HG02623 (cell line): ENCODE results near the gene AMD1.
"Not testable (repeated sequence)": the region's sequence is repeated elsewhere in the genome, so short reads cannot be mapped to it uniquely, and the experiment has no call there.

Experiments used
- ATAC-seq: cut with Tn5 transposase; IDR thresholded peaks from one replicate; pipeline ENCODE4 v1.9.1; 2021; ENCODE audit warnings: moderate library complexity; ENCODE audit not compliant: unreplicated experiment

Gene AMD1

DNA sequence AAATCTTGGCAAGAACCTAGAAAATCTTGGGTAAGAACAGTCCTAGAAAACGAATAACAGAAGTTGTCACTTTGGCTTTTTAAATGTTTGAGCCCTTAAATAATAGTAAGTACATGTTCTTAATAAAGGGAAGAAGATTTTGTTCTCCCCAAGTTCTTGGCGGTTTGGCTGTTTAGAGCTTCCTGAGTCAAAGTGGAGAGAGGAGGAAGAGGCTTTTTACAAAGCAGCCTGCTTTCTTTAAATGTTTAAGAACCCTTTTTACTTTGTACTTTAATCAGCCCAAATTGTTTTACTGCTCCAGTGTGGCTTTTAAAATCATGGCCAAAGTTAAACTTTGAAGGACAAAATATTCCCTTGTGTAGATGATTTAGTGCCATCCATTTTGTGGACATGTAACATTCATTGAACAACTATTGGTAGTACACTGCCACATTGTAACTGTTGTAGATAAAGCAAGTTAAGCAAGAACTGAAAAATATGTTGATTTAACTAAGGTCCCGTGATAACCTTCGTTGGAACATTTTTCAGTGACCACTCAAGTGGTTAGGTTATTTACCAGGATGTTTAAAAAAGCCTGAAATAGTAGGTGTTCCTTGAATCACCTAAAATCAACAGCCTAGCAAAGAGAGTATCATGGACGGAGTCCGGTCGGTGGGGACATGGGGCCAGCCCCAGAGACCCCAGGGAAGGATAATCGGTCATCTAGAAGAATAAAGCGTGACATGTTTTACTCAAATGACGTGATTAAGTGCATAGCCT, 2.4 kb downstream of the AMD1 start:
- no peak for ATAC-seq

DNA sequence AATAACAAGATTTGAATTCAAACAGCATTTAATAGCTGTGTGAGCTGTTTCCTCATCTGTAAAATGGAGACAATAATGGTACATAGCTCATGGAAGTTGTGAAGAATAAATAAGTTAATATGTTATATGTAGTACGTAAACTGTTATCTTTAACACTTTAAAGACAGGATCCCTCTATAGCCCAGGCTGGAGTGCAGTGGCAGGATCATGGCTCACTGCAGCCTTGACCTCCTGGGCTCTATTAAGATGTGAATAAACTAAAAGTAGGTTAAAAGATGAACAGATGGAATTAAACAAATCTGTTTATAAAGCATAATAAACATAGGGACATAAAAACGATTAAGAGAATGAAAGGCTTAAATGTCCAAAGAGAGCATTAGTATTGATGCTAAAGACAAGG, 3.0 kb downstream of the AMD1 start:
- ATAC-seq: no peak

DNA sequence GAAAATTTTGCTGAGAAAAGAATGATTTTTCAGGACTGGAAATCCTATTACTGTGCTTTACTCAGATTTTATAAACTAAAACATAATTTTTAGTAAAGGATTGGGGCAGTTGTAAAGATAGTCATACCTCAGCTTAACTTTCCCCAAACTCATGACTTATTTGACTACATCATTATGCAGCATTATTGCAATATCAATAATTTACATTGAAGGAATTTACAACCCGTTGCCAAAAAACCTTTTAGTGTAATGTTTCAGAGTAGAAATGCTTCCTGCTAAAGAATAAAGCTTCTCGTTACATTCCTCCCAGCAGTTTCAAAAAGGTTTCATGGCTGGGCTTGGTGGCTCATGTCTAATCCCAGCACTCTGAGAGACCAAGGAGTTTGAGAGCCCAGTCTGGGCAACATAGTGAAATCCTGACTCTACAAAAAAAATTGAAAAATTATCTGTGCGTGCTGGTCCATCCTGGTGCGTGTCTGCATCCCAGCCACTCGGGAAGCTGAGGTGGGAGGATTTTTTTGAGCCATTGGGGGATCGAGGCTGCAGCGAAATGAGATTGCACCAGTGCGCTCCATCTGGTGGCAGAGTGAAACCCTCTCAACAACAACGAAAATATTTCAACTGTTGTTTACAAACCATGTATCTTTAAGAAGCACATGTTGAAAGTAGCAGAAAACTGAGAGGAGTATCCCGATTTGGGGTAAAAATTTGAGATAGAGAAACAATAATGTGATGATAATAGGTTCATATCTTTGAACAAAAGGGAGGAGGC, 4.4 kb downstream of the AMD1 start:
- no peak for ATAC-seq

DNA sequence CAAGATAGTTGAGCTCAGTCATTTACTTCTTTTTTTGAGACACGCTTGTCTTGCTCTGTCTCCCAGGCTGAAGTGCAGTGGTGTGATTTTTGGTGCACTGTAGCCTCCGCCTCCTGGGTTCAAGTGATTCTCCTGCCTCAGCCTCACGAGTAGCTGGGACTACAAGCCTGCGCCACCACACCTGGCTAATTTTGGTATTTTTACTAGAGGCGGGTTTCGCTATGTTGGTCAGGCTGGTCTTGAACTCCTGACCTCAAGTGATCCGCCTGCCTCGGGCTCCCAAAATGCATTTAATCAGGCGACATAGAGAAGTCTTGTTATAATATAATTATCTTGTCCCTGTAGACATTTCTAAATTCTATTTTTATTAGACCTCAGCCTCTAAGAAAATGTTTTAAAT, 6.1 kb downstream of the AMD1 start:
- ATAC-seq: no peak

DNA sequence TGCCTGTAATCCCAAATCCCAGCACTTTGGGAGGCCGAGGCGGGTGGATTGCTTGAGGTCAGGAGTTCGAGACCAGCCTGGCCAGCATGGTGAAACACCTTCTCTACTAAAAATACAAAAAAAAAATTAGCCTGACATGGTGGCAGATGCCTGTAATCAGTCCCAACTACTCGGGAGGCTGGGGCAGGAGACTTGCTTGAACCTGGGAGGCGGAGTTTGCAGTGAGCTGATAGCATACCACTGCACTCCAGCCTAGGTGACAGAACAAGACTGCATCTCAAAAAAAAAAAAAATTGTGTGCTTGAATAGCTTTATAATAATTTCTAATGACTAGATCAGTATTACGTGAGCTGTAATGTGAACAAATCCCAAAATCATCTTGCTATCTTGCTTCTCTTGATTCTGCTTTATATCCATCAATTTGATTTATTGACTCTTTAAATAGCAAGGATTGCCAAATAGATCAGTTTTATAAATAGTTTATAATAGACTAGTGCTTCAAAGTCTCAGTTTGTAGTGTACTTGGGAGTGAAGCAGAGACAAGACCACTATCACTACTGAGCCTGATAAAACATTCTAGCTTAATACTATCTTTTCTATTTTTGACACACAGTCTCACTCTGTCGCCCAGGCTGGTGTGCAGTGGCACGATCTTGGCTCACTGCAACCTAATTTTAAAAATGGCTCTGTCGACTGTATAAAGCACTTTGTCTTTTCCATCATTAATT, 7.1 kb downstream of the AMD1 start:
- ATAC-seq: no peak

DNA sequence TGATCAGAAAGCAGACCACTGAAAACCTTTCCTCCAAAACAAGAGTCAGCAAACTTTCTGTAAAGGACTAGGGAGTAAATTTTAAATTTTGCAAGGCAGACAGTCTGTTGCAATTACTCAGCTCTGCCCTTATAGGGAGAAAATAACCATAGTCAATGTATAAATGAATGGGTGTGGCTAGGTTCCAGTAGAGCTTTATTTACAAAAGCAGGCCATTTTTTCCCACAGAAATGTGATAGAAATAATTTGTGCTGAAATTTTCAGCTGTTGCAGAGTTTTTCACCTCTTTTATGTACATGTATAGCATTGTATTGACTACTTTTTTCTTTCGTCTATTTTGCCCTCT, 7.7 kb downstream of the AMD1 start:
- ATAC-seq: no peak

DNA sequence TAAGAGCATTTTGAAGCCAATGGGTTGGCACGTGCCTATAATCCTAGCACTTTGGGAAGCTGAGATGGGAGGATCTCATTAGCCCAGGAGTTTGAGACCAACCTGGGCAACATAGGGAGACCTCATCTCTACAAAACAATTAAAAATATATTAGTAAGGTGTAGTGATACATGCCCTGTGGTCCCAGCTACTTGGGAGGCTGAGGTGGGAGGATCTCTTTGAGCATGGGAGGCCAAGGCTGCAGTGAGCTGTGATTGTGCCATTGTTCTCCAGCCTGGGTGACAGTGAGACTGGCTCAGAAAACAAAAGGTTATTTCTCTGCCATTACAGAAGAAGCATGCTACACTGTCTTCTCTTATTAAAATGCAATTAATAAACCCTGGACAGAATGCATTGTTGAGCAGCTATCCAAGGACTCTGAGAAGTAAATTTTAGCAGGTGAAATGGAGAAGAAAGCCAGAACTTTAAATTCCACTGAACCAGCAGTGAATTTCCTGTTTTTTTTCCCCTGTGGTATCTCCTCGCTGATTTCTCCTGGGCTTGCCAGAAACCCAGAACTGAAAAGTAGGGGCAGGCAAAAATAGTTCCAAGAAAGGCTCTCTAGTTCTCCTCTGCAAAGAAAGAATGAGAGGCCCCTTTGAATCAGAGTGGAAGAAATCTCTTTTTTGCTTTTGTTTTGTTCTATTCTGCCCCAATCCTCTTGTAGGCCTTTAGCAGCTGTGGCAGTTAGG, 8.4 kb downstream of the AMD1 start:
- ATAC-seq: no peak

DNA sequence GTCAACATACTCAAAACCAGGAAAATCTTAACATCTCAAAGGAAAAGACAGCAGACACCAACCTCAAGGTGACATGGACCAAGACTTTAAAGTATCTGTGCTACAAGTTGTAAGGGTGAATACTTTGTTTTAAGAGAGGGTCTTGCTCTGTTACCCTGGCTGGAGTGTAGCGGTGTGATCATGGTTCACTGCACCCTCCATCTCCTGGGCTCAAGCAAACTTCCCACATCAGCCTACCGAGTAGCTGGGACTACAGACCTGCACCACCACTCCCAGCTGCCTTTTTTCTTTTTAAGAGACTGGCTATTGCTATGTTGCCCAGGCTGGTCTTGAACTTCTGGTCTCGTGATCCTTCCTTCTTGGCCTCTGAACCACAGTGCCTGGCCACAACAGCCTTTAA, 9.7 kb downstream of the AMD1 start:
- ATAC-seq: no peak

DNA sequence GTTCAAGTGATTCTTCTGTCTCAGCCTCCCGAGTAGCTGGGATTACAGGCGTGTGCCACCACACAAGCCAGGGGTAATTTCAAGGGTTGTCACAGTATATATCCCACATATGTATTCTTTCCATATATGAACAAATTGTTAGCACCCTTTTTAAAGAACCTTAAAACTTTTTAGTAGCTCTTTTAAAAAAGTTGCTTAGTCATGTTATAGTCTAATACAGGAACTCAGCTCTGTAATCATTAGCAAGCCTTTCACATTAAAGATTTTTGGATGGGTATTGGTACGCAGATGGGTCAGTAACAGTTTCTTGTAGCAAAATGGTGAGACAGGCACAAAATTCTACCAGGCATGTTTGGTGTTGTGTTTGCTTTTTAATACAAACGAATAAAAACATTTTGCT, 10.9 kb downstream of the AMD1 start:
- no peak for ATAC-seq

DNA sequence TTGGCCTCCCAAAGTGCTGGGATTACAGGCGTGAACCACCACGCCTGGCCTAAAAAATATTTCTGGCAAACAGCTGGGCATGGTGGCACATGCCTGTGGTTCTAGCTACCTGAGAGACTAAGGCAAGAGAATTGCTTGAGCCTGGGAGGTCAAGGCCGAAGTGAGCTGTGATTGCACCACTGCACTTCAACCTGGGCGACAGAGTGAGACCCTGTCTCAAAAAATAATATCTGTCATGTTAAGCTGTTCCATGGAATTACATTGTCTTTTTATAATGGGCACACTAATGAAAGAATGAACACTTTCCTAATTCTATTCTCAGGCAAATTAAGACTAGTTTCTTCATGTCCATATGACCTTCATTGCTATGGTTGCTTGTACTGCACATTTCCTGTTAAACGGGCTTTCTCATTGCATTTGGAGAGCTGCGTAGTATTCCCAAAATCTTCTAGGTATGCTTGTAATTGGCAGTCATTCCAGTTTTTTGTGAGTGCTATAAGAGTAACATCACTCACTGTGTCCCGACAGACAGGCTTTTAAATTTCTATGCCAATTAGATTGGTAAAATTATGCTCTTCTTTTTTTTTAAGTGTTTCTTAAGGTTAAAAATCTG, 12.1 kb downstream of the AMD1 start:
- ATAC-seq: no peak

DNA sequence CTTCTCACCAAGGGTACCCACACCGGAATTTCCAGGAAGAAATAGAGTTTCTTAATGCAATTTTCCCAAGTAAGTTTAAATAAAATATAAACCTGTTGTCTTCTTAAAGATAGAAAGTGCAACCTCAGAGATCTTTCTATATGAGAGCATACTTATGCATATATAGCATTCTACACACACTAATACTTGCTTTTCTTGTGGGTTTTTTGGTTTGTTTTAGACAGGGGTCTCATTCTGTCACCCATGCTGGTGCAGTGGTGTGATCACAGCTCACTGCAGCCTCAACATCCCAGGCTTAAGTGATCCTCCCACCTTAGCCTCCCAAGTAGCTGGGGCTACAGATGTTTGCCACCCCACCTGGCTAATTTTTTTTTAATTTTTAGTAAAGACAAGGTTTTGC, 15.7 kb downstream of the AMD1 start:
- no peak for ATAC-seq

DNA sequence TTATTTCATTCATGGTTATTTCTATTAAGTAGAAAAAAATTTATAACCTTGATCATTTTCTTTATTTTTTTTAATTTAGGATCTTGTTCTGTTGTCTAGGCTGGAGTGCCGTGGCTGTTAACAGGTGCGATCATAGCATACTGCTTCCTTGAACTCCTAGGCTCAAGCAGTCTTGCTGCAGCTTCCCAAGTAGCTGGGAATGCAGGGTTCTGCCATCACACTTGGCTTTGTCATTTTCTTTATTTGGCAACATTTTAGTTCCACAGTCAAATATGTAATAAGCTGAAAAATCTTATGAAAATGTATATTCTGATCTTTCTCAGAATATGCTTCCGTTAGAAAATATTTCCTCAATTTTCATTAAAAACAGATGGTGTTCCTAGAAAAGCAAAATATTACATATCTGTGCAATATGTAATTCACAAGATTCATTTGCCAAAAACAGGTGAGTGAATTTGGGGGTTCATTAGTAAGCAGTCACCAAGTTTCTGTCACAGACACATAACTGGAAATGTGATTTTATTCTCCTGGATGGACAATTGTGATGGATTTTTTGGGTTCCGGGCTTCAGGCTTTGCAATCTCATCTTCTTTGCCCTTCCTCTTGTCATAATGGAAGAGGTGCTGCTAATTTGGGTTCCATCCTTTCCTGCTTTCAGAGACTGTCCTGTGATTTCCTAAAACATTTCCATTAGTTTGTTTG, 21.5 kb downstream of the AMD1 start:
- no peak for ATAC-seq

DNA sequence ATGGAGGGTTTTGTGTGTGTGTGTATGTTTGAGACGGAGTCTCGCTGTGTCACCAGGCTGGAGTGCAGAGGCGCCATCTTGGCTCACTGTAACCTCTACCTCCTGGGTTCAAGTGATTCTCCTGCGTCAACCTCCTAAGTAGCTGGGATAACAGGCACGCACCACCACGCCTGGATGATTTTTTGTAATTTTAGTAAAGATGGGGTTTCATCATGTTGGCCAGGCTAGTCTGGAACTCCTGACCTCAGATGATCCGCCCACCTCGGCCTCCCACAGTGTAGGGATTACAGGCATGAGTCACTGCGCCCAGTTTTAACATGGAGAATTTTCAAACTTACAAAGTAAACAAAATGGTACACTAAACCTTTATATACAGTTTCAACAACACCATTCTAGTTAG, 22.8 kb downstream of the AMD1 start:
- no peak for ATAC-seq

DNA sequence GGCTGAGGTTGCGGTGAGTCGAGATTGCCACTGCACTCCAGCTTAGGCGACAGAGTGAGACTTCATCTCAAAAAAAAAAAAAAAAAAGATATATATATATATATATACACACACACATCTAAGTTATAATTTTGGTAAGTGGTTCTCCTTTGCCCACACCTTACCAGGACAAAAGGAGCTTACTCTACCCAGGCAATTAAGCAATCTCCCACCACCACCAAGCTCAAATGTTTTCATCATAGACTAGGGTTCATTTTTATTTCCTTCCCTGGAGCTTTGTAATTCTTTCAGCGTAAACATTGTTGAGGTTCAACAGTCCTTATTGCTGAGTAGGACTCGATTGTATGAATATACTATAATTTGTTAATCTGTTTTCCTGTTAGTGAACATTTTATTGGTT, 23.5 kb downstream of the AMD1 start:
- no peak for ATAC-seq

DNA sequence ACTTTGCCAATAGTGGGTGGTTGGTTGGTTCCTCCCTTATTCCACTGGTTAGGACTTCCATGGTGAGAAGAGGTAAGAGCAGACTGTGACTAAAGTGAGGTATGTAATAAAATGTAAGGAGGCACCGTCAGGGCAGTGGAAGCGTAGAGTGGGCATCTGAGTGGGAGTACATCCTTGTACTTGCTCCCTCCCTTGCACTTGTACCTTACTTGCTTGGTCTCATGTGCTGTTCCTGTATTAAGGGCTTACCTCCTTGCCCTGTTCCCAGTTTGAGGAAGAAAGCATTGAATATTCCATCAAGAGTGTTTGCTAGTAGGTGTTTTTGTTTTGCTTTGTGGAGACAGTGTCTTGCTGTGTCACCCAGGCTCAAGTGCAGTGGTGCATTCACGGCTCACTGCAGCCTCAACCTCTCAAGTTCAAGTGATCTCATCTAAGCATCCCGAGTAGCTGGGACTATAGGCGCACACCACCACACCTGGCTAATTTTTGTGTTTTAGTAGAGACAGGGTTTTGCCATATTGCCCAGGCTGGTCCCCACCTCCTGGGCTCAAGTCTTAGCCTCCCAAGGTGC, 25.5 kb downstream of the AMD1 start:
- no peak for ATAC-seq

DNA sequence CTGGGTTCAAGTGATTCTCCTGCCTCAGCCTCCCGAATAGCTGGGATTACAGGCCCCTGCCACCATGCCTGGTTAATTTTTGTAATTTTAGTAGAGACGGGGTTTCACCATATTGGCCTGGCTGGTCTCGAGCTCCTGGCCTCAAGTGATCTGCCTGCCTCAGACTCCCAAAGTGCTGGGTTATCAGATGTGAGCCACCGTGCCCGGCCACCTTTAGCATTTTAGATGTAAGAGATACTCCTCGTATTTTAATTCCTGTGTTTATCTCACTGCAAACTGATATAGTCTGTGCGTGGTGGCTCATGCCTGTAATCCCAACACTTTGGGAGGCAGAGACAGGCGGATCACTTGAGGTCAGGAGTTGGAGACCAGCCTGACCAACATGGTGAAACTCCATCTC, 27.0 kb downstream of the AMD1 start:
- not testable (repeated sequence) for ATAC-seq

DNA sequence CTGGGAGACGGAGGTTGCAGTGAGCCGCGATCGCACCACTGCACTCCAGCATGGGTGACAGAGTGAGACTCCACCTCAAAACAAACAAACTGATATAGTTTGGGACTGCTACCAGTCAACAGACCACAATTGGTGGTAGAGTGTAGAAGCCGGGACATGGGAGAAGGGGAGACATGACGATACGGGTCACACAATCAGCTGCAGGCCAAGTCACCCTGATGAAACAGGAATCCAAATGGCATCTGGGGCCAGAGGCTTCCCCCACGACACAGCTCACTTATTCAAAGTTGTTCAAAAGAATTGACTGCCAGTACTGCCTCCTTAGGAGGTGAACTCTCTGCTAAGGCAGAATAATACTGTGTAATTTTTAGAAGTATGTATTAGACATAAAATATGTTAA, 27.5 kb downstream of the AMD1 start:
- ATAC-seq: no peak

DNA sequence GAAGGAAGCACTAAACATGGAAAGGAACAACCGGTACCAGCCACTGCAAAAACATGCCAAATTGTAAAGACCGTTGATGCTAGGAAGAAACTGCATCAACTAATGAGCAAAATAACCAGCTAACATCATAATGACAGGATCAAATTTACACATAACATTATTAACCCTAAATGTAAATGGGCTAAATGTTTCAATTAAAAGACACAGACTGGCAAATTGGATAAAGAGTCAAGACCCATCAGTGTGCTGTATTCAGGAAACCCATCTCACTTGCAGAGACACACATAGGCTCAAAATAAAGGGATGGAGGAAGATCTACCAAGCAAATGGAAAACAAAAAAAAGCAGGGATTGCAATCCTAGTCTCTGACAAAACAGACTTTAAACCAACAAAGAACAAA, 31.7 kb downstream of the AMD1 start:
- not testable (repeated sequence) for ATAC-seq

DNA sequence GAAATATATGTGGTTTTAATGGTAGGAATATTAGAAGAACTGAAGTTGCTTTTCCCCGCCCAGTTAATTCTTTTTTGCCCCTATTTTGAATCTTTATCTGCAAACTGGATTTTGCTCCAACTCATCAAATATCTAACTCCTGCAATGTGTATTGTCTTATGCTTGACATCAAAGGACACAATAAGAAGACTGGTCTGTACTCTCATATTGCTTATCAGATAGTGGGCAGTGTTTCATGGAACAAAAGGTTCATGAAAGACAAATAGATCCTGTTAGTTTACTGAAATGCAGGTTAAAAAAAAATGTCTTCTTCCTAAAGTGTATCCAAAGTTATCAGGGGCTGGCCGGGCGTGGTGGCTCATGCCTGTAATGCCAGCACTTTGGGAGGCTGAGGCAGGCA, 56.2 kb downstream of the AMD1 start:
- ATAC-seq: no peak

DNA sequence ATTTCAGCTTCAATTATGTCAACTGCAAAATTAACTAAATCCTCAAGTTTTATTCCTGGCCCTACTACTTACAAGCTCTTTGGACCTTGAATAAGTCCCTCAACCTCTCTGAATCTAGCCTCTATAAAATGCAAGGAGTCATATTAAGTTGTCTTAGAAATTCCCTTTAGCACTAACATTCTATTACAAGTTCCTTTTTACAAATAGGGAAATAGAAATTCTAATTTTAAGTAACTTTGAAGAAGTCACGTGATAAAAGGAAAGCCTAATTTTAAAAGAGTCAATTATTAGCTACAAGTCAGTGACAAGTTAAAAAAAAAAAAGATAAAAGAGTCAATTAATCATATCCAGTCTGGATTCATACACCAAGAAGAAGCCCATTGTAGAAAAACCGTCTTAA, 59.3 kb downstream of the AMD1 start:
- ATAC-seq: no peak
